Measurements from ENCODE around the gene TWF1. TPM values are rescaled to one million over a fixed set of nuclear protein-coding genes. Genes with fewer than 3 reads are reported as not detected.

TWF1 gene
- total RNA-seq, 1 experiment from 2014 or later: 28.4 TPM

- TF ChIP-seq AR (CRISPR knock-in tag; IDR thresholded peaks at IDR 0.05) (no peak), TEAD1 (CRISPR knock-in tag; IDR thresholded peaks at IDR 0.05) (no peak), ATF6 (CRISPR knock-in tag; IDR thresholded peaks at IDR 0.05) (no peak)
Measured at GRCh38 chr12:43815416-43815815, 9.3 kb upstream of the TWF1 start (continued).

- Mint-ChIP-seq H3K27me3 (ENCODE audit: low read depth) (0 out of 2 replicates have a peak, but pooled peaks cover 3% of the 10 kb centered on the region), H3K4me1 (0 out of 2 replicates have a peak, but pooled peaks cover 3% of the 10 kb centered on the region), H3K9me3 (no peaks in the 10 kb centered on the region), H3K4me3 (no peak overlapping the region), H3K36me3 (no peaks in the 10 kb centered on the region), H3K27ac (no peak overlapping the region)
- ChIA-PET CTCF (interaction anchor here (1.1 kb wide), 1 partner anchor 69 kb away, joined by 6 read pairs; no protein-coding TSS in a partner anchor), POLR2A (no interaction called here)
- DNase-seq (ENCODE audit: low spot score): no peak
- no peak for ATAC-seq
- no peak for TF ChIP-seq JUN (CRISPR knock-in tag; IDR thresholded peaks at IDR 0.05)
- TF ChIP-seq ZSCAN18 (CRISPR knock-in tag; IDR thresholded peaks at IDR 0.05): no peak
- no peak for TF ChIP-seq SMAD3 (CRISPR knock-in tag; IDR thresholded peaks at IDR 0.05; ENCODE audit: borderline replicate concordance)
- no peak for TF ChIP-seq ZNF416 (CRISPR knock-in tag; IDR thresholded peaks at IDR 0.05)
- no peak for TF ChIP-seq ZNF281 (CRISPR knock-in tag; IDR thresholded peaks at IDR 0.05)
- TF ChIP-seq SMAD4 (CRISPR knock-in tag; IDR thresholded peaks at IDR 0.05): no peak
- TF ChIP-seq AFF4 (CRISPR knock-in tag; IDR thresholded peaks at IDR 0.05; ENCODE audit: borderline replicate concordance): no peak
- no peak for TF ChIP-seq ZNF138 (CRISPR knock-in tag; conservative IDR thresholded peaks at IDR 0.05)
- no peak for TF ChIP-seq ZNF512 (CRISPR knock-in tag; IDR thresholded peaks at IDR 0.05; ENCODE audit: borderline replicate concordance)
- TF ChIP-seq IRF1 (CRISPR knock-in tag; IDR thresholded peaks at IDR 0.05): no peak
- TF ChIP-seq CBFB (CRISPR knock-in tag; IDR thresholded peaks at IDR 0.05; ENCODE audit: low read depth): no peak
- TF ChIP-seq NFATC4 (CRISPR knock-in tag; IDR thresholded peaks at IDR 0.05): no peak
- no peak for TF ChIP-seq FOXP1 (CRISPR knock-in tag; IDR thresholded peaks at IDR 0.05; ENCODE audit: borderline replicate concordance)
- no peak for TF ChIP-seq GABPB1 (CRISPR knock-in tag; IDR thresholded peaks at IDR 0.05)
- TF ChIP-seq TEAD4 (CRISPR knock-in tag; IDR thresholded peaks at IDR 0.05): no peak
- TF ChIP-seq ZMAT4 (CRISPR knock-in tag; IDR thresholded peaks at IDR 0.05): no peak
- no peak for TF ChIP-seq MLX (CRISPR knock-in tag; IDR thresholded peaks at IDR 0.05)
Measured at GRCh38 chr12:43812926-43813325, 6.8 kb upstream of the TWF1 start.

All from WTC11 (cell line).